GM21786 (cell line): ENCODE measurements around the gene GRIK4.
"Not testable (repeated sequence)": the region's sequence is repeated elsewhere in the genome, so short reads cannot be mapped to it uniquely, and the experiment has no call there.

ENCODE experiments used
- ATAC-seq: cut with Tn5 transposase; IDR thresholded peaks from one replicate; pipeline ENCODE4 v1.9.1; 2021; ENCODE audit not compliant: unreplicated experiment

The GRIK4 gene, protein sequence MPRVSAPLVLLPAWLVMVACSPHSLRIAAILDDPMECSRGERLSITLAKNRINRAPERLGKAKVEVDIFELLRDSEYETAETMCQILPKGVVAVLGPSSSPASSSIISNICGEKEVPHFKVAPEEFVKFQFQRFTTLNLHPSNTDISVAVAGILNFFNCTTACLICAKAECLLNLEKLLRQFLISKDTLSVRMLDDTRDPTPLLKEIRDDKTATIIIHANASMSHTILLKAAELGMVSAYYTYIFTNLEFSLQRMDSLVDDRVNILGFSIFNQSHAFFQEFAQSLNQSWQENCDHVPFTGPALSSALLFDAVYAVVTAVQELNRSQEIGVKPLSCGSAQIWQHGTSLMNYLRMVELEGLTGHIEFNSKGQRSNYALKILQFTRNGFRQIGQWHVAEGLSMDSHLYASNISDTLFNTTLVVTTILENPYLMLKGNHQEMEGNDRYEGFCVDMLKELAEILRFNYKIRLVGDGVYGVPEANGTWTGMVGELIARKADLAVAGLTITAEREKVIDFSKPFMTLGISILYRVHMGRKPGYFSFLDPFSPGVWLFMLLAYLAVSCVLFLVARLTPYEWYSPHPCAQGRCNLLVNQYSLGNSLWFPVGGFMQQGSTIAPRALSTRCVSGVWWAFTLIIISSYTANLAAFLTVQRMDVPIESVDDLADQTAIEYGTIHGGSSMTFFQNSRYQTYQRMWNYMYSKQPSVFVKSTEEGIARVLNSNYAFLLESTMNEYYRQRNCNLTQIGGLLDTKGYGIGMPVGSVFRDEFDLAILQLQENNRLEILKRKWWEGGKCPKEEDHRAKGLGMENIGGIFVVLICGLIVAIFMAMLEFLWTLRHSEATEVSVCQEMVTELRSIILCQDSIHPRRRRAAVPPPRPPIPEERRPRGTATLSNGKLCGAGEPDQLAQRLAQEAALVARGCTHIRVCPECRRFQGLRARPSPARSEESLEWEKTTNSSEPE

DNA sequence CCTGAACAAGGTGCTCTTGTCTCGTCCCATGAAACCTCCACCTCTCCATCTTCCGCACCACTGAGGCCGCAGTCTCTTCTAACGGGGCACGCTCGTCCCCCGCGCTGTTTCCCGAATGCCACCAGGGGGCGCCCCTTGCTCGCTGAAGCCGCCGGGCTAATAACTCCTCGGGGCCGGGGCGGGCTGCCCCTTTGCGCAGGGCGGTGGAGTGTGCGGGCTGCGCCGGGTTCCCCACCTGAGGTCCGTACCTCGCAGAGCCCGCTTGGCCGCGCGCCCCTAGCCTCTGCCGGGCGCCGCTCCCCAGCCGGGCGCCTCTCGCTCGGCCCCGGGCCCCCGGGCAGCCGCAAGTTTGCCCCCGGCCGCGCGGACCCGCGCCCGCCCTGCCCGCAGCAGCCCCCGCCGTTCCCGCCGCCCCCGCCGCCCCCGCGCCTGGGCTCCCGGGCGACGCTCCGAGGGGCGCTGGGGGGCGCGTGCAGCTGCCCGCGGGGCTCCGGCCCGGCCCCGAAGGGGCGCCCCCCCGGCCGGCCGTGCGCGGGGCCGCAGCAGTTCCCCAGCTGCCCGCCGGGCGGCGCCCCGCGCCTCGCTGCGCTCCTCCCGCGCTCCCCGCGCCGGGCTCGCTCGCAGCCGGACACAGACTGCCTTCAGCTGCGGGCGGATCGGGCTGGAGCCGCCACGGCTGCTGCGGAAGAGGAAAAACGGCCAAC is at the start of gene GRIK4:
TSS of gene GRIK4 (plus strand) at position 633 of the 704 bp plus-strand sequence. CDS start 148,571 bp downstream, outside the sequence.
- peak; percentile 85 for ATAC-seq

DNA sequence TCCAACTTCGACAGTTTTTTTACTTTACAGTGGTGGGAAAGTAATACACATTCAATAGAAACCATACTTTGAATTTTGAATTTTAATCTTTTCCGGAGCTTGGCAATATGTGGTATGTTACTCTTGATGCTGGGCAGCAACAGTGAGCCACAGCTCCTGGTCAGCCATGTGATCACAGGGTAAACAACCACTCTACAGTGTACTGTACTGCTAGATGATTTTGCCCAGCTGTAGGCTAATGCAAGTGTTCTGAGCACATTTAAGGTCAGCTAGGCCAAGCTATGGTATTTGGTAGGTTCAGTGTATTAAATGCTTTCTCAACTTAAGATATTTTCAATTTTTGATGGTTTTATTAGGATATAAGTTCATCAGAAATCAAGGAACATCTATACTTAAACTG is 48.7 kb upstream of the GRIK4 start:
- no peak for ATAC-seq

DNA sequence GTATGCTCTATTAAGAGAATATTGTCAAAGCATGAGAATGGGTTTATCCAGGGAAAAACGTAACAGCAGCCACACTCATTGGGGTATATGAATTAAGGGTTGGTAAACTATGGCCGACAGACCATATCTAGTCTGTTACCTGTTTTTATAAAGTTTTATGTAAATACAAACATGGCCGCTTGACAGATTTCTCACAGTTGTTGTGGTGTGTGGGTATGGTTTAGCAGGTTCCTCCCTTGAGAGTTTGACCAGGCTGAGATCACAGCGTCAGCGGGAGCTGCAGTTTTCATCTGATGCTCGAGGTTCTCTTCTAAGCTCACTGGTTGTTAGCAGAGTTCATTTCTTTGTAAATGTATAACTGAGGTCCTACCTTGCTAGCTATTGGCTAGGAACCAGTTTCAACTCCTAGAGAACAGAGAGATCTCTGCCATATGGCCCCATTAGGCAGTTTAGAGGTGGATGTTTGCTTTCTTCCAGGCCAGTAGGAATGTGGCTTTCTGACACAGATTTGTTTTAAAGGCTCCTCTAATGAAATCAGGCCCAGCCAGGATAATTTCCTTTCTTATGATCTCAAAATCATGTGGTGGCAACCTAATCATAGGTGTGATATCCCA is 45.5 kb upstream of the GRIK4 start:
- ATAC-seq: no peak

DNA sequence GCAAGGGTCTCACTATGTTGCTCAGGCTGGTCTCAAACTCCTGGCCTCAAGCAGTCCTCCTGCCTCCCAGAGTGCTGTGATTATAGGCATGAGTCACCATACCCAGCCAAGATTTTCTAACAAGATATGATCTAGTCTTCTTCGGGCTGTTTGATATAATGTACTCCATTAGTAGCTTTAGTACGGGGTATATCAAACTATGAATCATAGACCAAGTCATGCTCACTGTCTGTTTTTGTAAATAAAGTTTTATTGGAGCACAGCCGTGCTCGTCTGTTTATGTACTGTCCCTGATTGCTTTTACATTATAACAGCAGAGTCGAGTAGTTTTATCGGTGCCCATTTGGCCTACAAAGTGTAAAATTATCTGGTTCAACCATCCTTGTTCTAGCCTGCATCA is 43.9 kb upstream of the GRIK4 start:
- ATAC-seq: no peak

DNA sequence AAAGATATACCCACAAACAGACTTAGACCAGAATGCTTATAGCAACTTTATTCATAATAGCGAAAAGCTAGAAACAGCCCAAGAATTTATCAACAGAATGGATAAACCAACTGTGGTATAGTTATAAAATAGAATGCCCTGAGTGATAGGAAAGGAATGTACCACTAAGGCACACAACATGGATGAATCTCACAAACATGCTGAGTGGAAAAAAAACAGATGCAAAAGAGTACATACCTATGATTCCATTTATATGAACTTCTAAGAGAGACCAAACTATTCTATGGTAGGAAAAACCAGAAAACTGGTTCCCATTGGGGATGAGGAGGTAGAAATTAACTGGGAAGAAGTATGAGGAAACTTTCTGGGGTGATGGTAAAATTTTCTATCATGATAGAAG is 40.4 kb upstream of the GRIK4 start:
- ATAC-seq: no peak

DNA sequence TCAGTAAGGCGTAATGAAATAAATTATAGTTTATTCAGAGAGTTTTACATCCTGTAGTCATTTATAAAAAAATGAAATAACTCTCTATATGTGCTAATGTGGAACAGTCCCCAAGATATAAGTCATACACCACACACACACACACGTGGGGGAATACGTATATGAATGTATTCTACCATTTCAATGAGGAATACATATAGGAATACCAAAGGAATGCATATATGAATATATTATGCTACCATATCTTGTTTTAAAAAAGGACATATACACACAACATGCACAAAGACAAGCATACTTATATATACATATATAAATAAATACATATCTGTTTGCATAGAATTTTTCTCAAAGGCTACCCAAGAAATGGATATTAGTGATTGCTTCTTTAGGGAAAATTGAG is 39.6 kb upstream of the GRIK4 start:
- no peak for ATAC-seq

DNA sequence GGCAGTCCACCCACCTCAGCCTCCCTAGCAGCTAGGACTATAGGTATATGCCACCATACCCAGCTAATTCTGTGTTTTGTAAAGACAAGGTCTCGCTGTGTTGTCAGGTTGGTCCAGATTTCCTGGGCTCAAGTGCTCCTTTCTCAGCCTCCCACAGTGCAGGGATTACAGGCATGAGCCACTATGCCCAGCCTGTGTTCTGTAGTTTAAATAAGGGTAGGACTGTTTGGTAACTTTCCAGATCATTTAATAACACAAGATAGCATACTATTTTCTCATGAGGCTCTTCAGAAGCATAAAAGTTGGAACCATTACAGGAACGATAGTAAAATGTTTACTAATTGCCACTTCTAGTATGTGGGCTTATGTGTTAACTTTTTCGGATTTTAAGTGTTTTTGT is 38.0 kb upstream of the GRIK4 start:
- ATAC-seq: no peak

DNA sequence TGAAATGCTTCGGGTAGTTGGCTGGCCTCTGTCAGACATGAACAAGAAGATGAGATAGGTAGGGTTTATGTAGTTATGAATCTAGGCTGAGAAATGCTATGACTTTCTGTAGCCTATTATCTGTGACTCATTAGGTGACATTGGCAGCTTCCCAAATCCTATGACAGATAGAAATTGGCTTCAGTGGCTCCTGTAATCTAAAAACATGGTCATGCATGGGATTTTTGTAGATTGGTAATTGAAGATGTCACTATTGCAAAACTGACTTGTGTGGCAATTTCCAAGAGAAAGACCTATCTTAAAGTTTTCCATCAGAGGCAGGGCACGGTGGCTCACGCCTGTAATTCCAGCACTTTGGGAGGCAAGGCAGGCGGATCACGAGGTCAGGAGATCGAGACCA is 29.4 kb upstream of the GRIK4 start:
- no peak for ATAC-seq

DNA sequence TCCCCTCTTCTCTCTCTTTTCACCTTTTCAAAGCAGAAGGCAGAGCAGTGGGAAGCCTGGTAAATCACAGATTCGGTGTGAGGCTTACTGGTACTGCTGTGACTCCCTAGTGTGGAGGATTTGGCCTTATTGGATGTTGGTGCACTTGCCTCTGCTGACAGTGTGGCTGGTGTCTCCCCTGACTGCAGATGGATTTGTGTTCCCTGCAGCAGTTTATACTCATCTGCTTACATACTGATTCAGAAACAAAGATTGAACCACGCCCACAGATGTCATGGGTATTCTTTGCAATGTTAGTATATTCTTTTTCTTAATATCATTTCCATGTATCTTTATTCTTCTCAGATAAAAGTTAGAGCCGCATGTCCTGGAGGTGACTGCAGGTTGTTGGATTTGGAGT is 26.8 kb upstream of the GRIK4 start:
- ATAC-seq: no peak

DNA sequence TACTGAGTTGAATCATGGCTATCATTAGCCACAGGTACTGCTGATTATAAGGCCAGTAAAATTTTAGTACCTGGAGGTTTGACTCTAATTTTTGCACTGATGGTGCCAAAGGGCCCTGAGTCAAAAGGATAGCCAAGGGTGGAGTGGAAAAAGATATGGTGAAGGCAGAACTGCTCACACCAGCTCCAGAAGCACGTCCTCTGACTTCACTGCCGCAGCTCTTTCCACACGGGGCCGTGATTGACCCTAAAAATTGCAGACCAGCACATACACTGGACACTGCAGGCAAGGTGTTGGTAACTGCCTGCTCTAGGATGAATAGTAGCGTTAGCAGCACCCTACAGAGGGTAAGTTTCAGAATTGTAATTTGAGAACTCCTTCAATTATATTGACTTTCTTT is 25.4 kb upstream of the GRIK4 start:
- no peak for ATAC-seq

DNA sequence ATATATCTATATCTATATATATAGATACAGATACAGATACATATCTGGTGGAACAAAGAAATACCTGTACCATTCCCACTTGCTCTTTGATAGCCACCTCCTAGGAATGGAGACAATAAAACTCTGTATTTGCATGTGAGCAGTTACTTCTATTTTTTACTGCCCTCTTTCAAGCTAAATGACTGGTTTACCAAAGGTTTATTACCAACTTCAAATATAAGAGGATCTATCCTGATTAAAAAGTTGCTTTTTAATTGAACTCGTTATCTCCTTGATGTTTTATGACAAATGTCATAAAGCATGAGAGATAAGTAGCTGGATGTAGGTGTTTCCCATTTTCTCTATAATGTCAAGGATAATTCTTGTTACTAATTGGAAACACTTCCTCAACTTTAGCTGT is 21.7 kb upstream of the GRIK4 start:
- no peak for ATAC-seq

DNA sequence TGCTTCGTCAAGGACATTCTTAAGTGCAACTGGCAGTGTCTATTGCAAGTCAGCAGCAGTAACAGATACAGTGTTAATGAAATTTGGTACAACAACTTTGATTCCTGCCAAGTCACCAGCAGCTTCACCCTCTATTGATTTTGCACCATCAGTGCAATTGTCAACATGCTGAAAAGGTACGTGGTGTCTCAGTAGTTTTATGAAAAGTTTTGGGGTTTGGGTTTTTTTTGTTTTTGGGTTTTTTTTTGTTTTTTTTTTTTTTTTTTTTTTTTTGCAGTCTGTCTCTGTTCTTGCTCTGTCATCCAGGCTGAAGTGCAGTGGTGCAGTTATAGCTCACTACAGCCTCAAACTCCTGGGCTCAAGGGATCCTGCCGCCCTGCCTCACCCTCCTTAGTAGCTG is 19.1 kb upstream of the GRIK4 start:
- ATAC-seq: no peak

DNA sequence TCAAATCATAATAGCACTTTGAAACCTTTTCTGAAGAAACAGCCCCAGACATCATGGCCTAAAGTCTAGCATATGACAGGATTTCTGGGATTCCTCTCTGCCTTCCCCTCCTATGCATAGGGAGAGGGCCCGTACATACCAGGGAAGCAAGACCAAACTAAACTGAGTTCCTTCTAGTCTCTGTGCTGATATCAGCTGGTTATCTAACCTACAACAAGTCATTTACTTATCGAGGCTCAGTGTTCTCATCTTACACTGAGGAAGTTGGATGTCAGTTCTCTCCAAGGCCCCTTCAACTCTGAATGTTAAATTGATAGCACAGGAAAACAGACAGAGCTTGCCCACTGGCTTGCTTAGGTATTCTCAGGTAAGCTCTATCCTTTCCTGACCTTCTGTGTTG is 17.0 kb upstream of the GRIK4 start:
- ATAC-seq: no peak

DNA sequence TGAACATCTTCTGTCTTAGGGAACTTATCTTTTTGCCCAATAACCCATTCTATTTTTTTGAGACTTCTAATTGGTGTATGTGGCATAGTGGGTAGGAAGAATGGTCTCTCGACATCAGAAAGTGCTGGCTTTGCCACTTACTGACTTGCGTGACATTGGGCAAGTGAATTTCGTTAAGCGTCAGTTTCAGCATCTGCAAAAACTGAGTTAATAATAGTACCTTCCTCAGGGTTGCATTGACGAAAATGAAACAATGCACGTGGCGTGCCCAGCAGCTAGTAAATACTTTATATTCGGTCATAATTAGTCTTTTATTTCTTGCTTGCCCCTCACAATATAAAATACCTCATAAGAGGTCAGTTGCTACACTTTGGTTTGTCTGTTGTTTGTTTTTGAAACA is 12.5 kb upstream of the GRIK4 start:
- ATAC-seq: no peak

DNA sequence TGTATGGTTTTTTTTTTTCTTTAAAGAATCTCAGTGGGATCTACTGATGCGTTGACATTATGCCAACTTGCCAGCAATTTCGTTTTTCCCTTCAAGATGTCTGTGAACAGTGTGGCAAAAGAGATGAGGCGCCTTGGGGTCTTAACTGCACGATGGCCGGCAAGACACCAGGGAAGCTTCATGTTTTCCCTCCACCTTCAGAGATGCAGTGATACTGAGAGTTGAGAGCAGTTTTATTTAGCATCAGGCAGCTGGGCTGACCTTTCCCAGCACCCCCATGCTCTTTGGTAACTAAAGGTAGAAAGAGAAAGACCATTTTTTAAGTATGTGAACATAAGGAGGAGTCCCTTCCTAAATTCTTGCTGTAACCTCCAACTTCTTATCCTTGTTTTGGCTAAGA is 11.7 kb upstream of the GRIK4 start:
- ATAC-seq: no peak

DNA sequence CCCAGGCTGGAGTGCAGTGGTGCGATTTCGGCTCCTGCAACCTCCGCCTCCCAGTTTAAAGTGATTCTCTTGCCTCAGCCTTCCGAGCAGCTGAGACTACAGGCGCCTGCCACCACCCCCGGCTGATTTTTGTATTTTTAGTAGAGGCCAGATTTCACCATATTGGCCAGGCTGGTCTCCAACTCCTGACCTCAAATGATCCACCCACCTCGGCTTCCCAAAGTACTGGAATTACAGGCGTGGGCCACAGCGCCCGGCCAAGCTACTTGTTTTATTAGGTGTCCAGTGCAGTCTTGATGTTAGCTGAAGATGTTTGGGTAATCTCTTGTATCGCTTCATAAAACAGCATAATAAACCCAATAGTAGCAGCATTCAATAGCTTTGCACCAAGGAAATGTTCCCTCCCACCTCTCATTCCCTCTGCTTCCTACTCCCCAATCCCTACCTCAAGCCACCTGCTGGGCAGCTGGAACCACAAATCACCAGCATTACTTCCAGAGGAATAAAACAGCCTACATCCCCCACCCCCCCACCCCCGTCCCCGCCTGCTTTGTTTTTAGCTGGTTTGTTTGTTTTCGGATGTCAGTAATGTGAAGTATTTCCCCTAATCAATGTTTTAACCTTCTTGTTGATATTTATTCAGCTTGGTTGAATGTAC is 11.0 kb upstream of the GRIK4 start:
- no peak for ATAC-seq

DNA sequence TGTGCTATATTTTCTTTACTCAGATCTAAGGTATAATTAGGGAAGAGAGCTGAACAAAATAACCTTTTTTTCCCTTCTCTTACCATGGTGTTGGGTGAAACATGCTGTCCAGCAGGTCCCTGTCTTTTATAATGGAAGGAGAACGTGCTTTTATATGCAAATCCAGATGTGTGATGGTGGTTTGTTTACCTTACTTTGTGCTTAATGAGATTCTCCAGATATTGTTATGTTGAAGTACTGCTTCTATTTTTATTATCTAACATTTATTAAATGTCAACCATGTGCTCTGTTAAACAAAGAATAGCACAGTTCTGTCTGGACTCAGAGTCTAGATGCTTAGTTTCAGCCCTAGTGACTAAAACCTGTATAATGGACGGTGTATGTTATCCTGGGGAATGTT is 10.1 kb upstream of the GRIK4 start:
- ATAC-seq: no peak

DNA sequence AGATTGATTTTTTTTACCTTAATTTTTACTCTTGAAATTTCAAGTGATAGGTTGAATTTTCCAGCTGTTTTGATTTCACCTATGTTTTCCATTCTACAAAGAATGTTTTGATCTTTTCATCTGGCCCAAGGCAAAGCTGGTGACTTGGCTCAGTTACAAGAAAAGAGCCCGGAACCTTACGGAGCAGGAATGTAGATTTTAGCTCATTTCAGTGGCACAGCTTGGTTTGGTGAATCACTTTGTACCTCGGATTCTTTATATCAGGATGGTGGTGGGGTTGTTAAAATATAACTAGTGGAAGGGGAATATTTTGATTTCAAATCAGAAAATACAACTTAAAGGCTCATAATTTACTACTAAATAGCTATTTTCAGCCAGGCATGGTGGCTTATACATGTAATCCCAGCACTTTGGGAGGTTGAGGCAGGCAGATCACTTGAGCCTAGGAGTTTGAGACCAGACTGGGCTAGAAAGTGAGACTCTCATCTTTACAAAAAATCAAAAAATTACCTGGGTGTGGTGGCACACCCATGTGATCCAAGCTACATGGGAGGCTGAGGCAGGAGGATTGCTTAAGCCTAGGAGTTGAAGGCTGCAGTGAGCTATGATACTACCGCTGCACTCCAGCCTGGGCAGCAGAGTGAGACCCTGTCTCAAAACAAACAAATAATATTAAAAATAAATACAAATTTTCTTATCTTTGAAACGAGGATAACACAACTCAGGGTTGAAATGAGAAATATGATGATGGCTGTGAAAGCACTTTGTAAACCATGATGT is 9.4 kb upstream of the GRIK4 start:
- no peak for ATAC-seq

DNA sequence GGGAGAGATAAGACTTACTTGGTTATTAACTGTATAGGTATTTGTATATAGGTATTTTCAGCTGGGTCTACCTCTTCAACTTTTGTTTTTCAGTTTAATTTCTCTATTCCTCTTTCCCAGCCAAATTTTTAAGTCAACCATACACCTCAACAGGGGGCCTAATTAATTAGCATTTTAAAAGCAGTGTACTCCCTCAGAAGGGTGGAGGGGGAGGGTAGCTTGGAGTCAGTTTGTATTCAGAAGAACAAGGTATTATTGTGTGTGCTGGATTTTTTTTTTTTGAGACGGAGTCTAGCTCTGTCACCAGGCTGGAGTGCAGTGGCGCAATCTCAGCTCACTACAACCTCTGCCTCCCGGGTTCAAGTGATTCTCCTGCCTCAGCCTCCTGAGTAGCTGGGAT is 8.0 kb upstream of the GRIK4 start:
- not testable (repeated sequence) for ATAC-seq
